Measurements from ENCODE around the gene ACOT8.
A peak's percentile ranks its signal among the peaks of the same experiment; 100 is the strongest.

The ACOT8 gene

DNA sequence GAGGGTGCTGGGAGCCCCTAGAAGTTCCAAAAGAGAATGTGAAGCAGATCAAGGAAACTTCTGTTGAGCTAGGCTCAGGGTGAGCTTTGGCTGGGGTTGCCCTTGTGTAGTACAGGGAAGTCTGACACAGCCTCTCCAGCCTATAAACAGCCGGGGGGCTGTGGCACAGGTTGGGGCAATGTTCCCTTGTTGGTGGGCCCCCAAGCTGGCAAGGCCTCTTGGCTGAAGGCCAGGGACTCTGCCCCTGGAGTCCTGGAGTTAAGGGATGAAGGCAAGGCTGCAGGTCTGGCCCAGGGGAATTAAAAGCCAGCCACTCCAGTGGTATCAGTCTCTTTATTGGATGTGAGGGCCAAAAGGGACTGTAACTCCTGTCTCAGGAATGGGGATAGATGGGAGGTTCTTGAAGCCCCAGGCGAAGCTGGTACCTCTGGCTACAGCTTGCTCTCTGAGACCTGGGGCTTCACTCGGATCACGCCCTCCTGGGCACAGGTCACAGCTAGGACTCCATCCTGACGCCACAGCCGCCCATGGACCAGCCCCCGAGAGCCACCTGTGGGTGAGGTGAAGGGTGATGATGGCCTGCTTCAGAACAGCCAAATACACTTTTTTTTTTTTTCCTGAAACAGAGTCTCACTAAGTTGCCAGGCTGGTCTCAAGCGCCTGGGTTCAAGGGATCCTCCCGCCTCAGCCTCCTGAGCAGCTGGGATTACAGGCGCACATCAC is 15.6 kb downstream of the ACOT8 start:
- no peak for DNase-seq (ENCODE audit: low spot score)

DNA sequence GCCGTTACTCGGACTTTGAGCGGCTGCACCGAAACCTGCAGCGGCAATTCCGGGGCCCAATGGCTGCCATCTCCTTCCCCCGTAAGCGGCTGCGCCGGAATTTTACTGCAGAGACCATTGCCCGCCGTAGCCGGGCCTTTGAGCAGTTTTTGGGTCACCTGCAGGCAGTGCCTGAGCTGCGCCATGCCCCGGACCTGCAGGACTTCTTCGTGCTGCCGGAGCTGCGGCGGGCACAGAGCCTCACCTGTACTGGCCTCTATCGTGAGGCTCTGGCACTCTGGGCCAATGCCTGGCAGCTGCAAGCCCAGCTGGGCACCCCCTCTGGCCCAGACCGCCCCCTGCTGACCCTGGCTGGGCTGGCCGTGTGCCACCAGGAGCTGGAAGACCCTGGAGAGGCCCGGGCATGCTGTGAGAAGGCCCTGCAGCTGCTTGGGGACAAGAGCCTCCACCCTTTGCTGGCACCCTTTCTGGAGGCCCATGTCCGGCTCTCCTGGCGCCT is 16.4 kb downstream of the ACOT8 start:
- ChIA-PET POLR2A (ENCODE audit: low non-redundant PET) (no interaction called here), CTCF (interaction anchor here (0.6 to 1.0 kb wide), 4 partner anchors 17 to 295 kb away, joined by 3 to 7 read pairs (median 5); partner anchors contain the start of gene UBE2C)
- H3K27ac ChIP-seq, result peak overlapping the region; percentile 55
- no peak for DNase-seq (ENCODE audit: low spot score)
- TF ChIP-seq, protein P1, sequence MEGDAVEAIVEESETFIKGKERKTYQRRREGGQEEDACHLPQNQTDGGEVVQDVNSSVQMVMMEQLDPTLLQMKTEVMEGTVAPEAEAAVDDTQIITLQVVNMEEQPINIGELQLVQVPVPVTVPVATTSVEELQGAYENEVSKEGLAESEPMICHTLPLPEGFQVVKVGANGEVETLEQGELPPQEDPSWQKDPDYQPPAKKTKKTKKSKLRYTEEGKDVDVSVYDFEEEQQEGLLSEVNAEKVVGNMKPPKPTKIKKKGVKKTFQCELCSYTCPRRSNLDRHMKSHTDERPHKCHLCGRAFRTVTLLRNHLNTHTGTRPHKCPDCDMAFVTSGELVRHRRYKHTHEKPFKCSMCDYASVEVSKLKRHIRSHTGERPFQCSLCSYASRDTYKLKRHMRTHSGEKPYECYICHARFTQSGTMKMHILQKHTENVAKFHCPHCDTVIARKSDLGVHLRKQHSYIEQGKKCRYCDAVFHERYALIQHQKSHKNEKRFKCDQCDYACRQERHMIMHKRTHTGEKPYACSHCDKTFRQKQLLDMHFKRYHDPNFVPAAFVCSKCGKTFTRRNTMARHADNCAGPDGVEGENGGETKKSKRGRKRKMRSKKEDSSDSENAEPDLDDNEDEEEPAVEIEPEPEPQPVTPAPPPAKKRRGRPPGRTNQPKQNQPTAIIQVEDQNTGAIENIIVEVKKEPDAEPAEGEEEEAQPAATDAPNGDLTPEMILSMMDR (conservative IDR thresholded peaks at IDR 0.05; ENCODE audit: low read depth), result no peak

More for the DNA sequence above, 15.6 kb downstream of the ACOT8 start:
- POLR2A ChIA-PET (ENCODE audit: low non-redundant PET), result interaction anchor here (0.6 kb wide), 1 partner anchor 249 kb away, joined by 3 read pairs; no protein-coding TSS in a partner anchor
- H3K27ac ChIP-seq, result peak overlapping the region; percentile 55
- TF ChIP-seq, protein P1 (conservative IDR thresholded peaks at IDR 0.05; ENCODE audit: low read depth), result no peak
- CTCF ChIA-PET, result interaction anchor here (0.6 to 0.7 kb wide), 2 partner anchors 66 to 72 kb away, joined by 3 read pairs; no protein-coding TSS in a partner anchor

DNA sequence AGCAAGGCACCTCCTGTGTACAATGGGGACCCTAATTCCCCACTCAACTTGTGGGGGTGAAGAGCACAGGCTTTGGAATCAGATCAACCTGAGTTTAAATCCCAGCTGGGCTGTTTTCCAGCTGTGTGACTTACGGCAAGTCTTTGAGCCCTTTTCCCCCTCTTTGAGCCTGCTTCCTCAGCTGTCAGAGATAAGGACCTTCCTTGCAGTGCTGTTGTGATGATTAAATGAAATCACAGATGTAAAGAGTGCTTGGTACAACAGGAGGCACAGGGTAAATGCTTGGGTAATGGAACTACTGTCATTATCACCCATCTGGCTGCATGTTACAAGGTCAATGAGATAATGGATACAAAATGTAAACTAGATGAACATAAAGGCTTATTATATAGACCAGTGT is 20.4 kb downstream of the ACOT8 start:
- H3K27ac ChIP-seq, result peak overlapping the region; percentile 81
- DNase-seq (ENCODE audit: low spot score), result no peak
- POLR2A ChIA-PET (ENCODE audit: low non-redundant PET), result no interaction called here
- CTCF ChIA-PET, result interaction anchor here (0.6 to 0.7 kb wide), 2 partner anchors 463 to 1634 kb away, joined by 3 to 5 read pairs; no protein-coding TSS in a partner anchor
- TF ChIP-seq, protein P1 (conservative IDR thresholded peaks at IDR 0.05; ENCODE audit: low read depth), result no peak

DNA sequence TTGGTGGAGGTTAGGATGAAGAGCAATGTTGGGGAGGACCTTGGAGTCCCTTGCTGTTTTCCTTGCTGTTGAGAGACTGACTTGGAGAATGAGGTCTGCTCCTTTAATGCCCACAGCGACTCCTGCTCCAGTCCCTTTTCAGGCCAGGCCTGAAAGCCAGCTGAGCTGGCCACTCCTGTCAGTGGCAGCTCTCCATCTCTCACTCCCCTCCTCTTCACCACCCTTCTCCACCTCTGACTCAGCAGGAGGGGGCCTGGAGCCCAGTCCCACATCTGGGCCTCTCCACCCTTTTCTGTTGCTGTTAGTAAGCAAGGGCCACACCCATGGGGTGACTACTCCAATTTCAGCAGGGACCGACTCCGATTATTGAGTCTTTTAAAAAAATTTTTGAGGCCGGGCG is 21.4 kb downstream of the ACOT8 start:
- TF ChIP-seq, protein P1 (conservative IDR thresholded peaks at IDR 0.05; ENCODE audit: low read depth), result no peak
- CTCF ChIA-PET, result interaction anchor here (0.6 to 1.1 kb wide), 2 partner anchors 64 to 104 kb away, joined by 3 read pairs; no protein-coding TSS in a partner anchor
- H3K27ac ChIP-seq, result peak overlapping the region; percentile 81
- POLR2A ChIA-PET (ENCODE audit: low non-redundant PET), result interaction anchor here (0.6 kb wide), 1 partner anchor 13 kb away, joined by 3 read pairs; no protein-coding TSS in a partner anchor
- peak; percentile 74 for DNase-seq (ENCODE audit: low spot score)

DNA sequence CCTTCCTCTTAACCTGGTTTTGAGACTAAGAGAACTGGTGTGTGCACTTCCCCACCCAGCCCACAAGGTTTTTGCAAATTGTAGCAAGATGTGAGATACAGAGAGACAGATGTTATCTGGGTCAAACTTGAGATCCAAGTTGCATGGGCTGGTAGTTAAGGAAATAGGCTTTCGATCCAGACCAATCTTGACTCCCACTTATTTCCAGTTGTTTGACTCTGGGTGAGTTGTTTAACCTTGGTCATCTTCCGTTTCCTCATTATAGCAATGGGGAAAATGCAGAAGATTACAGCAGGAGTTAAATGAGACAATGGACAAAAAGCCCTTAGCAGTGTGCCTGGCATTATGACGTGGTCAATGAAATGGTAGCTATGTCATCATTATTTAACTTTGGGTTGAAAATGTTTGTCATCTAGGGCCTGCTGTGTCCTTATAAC is 21.8 kb downstream of the ACOT8 start:
- CTCF ChIA-PET, result interaction anchor here (1.1 kb wide), 1 partner anchor 64 kb away, joined by 3 read pairs; no protein-coding TSS in a partner anchor
- POLR2A ChIA-PET (ENCODE audit: low non-redundant PET), result interaction anchor here (0.6 to 1.3 kb wide), 2 partner anchors 14 to 21 kb away, joined by 3 to 4 read pairs; no protein-coding TSS in a partner anchor
- peak overlapping the region; percentile 92 for H3K27ac ChIP-seq

DNA sequence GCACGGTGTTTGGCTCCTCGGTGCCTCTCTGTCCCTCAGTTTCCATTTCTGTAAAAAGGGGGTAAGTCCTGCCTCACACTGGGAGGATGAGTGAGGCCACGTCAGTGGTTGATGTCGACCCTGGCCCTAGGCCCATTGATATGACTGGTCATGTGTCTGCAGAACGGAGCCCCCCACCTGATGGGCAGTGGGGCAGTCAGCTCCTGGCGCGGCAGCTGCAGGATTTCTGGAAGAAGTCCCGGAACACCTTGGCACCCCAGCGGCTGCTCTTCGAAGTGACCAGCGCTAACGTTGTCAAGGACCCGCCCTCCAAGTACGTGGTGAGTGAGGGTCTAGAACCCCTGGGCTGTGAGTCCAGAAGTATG is 22.4 kb downstream of the ACOT8 start:
- TF ChIP-seq, protein P1 (conservative IDR thresholded peaks at IDR 0.05; ENCODE audit: low read depth), result no peak
- CTCF ChIA-PET, result interaction anchor here (0.6 to 0.8 kb wide), 2 partner anchors 50 to 128 kb away, joined by 3 read pairs; no protein-coding TSS in a partner anchor
- H3K27ac ChIP-seq, result peak overlapping the region; percentile 92
- DNase-seq (ENCODE audit: low spot score), result no peak
- POLR2A ChIA-PET (ENCODE audit: low non-redundant PET), result interaction anchor here (1.1 to 1.3 kb wide), 3 partner anchors 11 to 136 kb away, joined by 4 read pairs; no protein-coding TSS in a partner anchor

More for the DNA sequence above, 21.8 kb downstream of the ACOT8 start:
- DNase-seq (ENCODE audit: low spot score), result no peak
- TF ChIP-seq, protein P1 (conservative IDR thresholded peaks at IDR 0.05; ENCODE audit: low read depth), result no peak
